Bronchial epithelial cell (primary cell): Measurements from ENCODE around the gene PPP2R5D. TPM values are rescaled to one million over a fixed set of nuclear protein-coding genes. Genes with fewer than 3 reads are reported as not detected.

ENCODE experiments used
- DNase-seq: peaks from one replicate; pipeline ENCODE4 v3.0.0-alpha.2; 2010; ENCODE audit warnings: low read depth
- FAIRE-seq: peaks from 2 replicates; lab custom pipeline; 2011; peaks lifted over from hg19 to GRCh38; lab: Jason Lieb, UNC
- H3K27me3 ChIP-seq: 2 replicates; pipeline ENCODE4 v1.5.1; 2011; ENCODE audit warnings: low read length; ENCODE audit not compliant: control insufficient read depth, insufficient read depth
- H3K36me3 ChIP-seq: 2 replicates; pipeline ENCODE4 v1.5.1; 2011; ENCODE audit warnings: low read length; ENCODE audit not compliant: control insufficient read depth, insufficient read depth
- H3K4me3 ChIP-seq: 2 replicates; pipeline ENCODE4 v1.5.1; 2011; ENCODE audit warnings: mild to moderate bottlenecking, low read depth, low read length, control low read depth
- CTCF ChIP-seq: IDR thresholded peaks from 2 replicates; pipeline ENCODE4 v1.5.1; 2011; ENCODE audit warnings: mild to moderate bottlenecking, moderate library complexity, low read length, control low read depth, inconsistent platforms; ENCODE audit not compliant: insufficient read depth, severe bottlenecking
- total RNA-seq: library from RNA; depleted of rRNA; stranded (reverse); fragments of >200 nt; gene quantifications from 2 replicates; pipeline ENCODE4 v1.2.1, GENCODE V29; 2014

The PPP2R5D gene
- total RNA-seq, 1 donor from 2014 or later, result 27.6 TPM

- Histone ChIP-seq H3K27me3 (no peaks in the 10 kb centered on the region), H3K4me3 (no peak overlapping the region), H3K36me3 (peaks cover 33% of the 10 kb centered on the region)
- no peak for FAIRE-seq
- no peak for TF ChIP-seq CTCF
- DNase-seq, result no peak
Observed at GRCh38 chr6:43026365-43026764, 42.0 kb downstream of the PPP2R5D start.

GRCh38 chr6:43029120-43029519 is 44.8 kb downstream of the PPP2R5D start:
- H3K4me3 ChIP-seq, result no peak overlapping the region
- TF ChIP-seq CTCF, result no peak
- no peaks in the 10 kb centered on the region for H3K27me3 ChIP-seq
- no peak for DNase-seq
- H3K36me3 ChIP-seq, result peaks cover 33% of the 10 kb centered on the region
- no peak for FAIRE-seq

GRCh38 chr6:43032326-43032725 is 48.0 kb downstream of the PPP2R5D start:
- DNase-seq, result no peak
- Histone ChIP-seq H3K4me3 (no peak overlapping the region), H3K27me3 (no peaks in the 10 kb centered on the region), H3K36me3 (peaks cover 18% of the 10 kb centered on the region)
- FAIRE-seq, result no peak
- no peak for TF ChIP-seq CTCF

GRCh38 chr6:43033496-43034189 is 49.3 kb downstream of the PPP2R5D start:
- Histone ChIP-seq H3K36me3 (peaks cover 18% of the 10 kb centered on the region), H3K4me3 (no peak overlapping the region), H3K27me3 (no peaks in the 10 kb centered on the region)
- FAIRE-seq, result no peak
- DNase-seq, result no peak
- TF ChIP-seq CTCF, result no peak

- no peaks in the 10 kb centered on the region for H3K27me3 ChIP-seq
- DNase-seq (no peak), FAIRE-seq (no peak)
- no peak for TF ChIP-seq CTCF
- H3K4me3 ChIP-seq, result no peak overlapping the region
- peaks cover 18% of the 10 kb centered on the region for H3K36me3 ChIP-seq
Observed at GRCh38 chr6:43034190-43034525, 49.8 kb downstream of the PPP2R5D start.

GRCh38 chr6:43035495-43036194 is 51.3 kb downstream of the PPP2R5D start:
- H3K36me3 ChIP-seq, result peaks cover 19% of the 10 kb centered on the region
- no peak for DNase-seq
- H3K4me3 ChIP-seq, result no peak overlapping the region
- TF ChIP-seq CTCF, result no peak
- no peak for FAIRE-seq
- no peaks in the 10 kb centered on the region for H3K27me3 ChIP-seq
